Ovary (tissue), 3 donors: ENCODE data around the gene GOLIM4.

Source experiments
- CTCF ChIP-seq, 3 donors: fragments of 450-650 bp in 2 of 3; fragments of 200-600 bp in 1 of 3; IDR thresholded peaks; one replicate each; pipeline versions ENCODE4 v1.5.1 to v1.8.0; 2016 to 2022; ENCODE audit warnings: antibody characterized with exemption in 3 of 3, mild to moderate bottlenecking in 1 of 3
- EP300 ChIP-seq: sonication (generic); formaldehyde crosslinking; IDR thresholded peaks from one replicate; pipeline ENCODE4 v1.6.1; 2017; ENCODE audit warnings: antibody characterized with exemption
- POLR2A ChIP-seq: fragments of 450-650 bp; IDR thresholded peaks from one replicate; pipeline ENCODE4 v1.6.1; 2017; ENCODE audit warnings: antibody characterized with exemption, mild to moderate bottlenecking, moderate library complexity
- donor health status: DM: no; HTN: no; CAD: no.

- TF ChIP-seq CTCF (IDR thresholded peaks at IDR 0.05), result no peak
- no peak for TF ChIP-seq POLR2A
- no peak for TF ChIP-seq EP300
These were observed 29.1 kb upstream of the GOLIM4 start for GRCh38 chr3:168124791-168125190.
